Activated CD8-positive, alpha-beta T cell treated with anti-CD3 and anti-CD28 coated beads, Interleukin-2, amount 10 ng/mL, durations not matched to agents 7 days and 5 days (primary cell): Measurements from ENCODE around the gene GRIN3A. TPM values are rescaled to one million over a fixed set of nuclear protein-coding genes. Genes with fewer than 3 reads are reported as not detected.

Source experiments
- ATAC-seq: fragments of 150-1000 bp; cut with Tn5 transposase; one replicate; pipeline ENCODE4 v1.10.0; 2021; ENCODE audit warnings: moderate library complexity
- CTCF ChIA-PET: fragments of 350-600 bp; sonication (Branson Sonifier 250); formaldehyde crosslinking; loops from one replicate; lab custom pipeline; 2021; ENCODE audit warnings: antibody characterized with exemption; lab: Charles Lee
- POLR2A ChIA-PET: fragments of 350-600 bp; sonication (Branson Sonifier 250); formaldehyde crosslinking; loops from one replicate; lab custom pipeline; 2021; ENCODE audit warnings: antibody characterized with exemption; lab: Charles Lee
- DNase-seq: peaks from one replicate; pipeline ENCODE4 v3.0.0-alpha.2; 2020
- H3K27ac Mint-ChIP-seq: one replicate; pipeline ENCODE4 v1.8.0; 2021; ENCODE audit warnings: mild to moderate bottlenecking, mixed read lengths
- H3K27me3 Mint-ChIP-seq: one replicate; pipeline ENCODE4 v1.8.0; 2021; ENCODE audit warnings: low read depth, mixed read lengths
- H3K36me3 Mint-ChIP-seq: one replicate; pipeline ENCODE4 v1.8.0; 2021; ENCODE audit warnings: low read depth, mixed read lengths
- H3K4me1 Mint-ChIP-seq: one replicate; pipeline ENCODE4 v1.8.0; 2021; ENCODE audit warnings: low read depth, mixed read lengths
- H3K4me3 Mint-ChIP-seq: one replicate; pipeline ENCODE4 v1.8.0; 2021; ENCODE audit warnings: mild to moderate bottlenecking, mixed read lengths
- H3K9me3 Mint-ChIP-seq: one replicate; pipeline ENCODE4 v1.8.0; 2022; ENCODE audit warnings: mixed read lengths; ENCODE audit not compliant: insufficient read depth
- total RNA-seq, 2 experiments: library from RNA; stranded (reverse); gene quantifications; one replicate each; pipeline ENCODE4 v1.2.3, GENCODE V29; 2021

GRIN3A gene
- total RNA-seq, 2 experiments from 2014 or later, result not detected

DNA sequence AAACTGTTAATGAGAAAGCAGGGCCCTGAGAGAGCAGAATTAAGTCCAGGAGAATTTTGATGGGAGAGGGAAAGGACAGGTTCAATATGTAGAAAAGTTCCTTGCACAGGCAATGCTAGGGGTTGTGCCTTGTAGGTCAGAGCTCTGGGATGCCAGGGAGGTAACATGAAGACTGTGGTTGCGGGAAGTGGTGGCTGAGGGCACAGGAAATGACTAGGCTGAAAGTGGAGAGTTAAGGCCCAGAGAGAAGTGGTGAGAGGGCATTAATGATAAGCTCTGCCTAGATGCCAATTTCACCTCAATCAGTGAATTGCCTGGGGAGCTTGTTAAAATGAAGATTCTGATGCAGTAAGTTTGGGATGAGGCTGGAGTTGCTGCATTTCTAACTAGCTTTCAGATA, 112.2 kb downstream of the GRIN3A start:
- no peaks in the 10 kb centered on the region for H3K9me3 Mint-ChIP-seq
- no peak overlapping the region for H3K4me3 Mint-ChIP-seq
- no peaks in the 10 kb centered on the region for H3K27me3 Mint-ChIP-seq
- H3K27ac Mint-ChIP-seq, result no peak overlapping the region
- ATAC-seq (no peak), DNase-seq (peak; percentile 21)
- peaks cover 7% of the 10 kb centered on the region for H3K4me1 Mint-ChIP-seq
- POLR2A ChIA-PET, result no interaction called here
- CTCF ChIA-PET, result no interaction called here
- no peaks in the 10 kb centered on the region for H3K36me3 Mint-ChIP-seq

DNA sequence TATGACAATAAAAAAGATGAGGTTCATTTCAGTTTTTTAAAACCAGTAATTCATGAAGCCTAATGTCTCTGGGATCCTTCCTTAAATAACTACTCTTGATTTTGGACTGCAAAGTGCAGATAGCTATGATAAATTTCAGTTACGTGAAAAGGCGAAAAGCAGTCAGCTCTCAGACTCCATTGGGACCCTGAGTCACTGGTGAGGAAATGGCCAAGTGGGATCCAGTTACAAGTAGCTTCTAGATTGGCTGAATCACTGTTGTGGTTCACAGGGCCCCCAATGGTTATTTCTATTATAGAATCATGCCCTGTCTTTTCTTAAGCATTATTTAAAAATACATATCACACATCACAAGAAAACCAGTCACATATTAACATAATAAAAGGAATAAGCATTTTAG, 112.6 kb downstream of the GRIN3A start:
- H3K9me3 Mint-ChIP-seq, result no peaks in the 10 kb centered on the region
- no peak overlapping the region for H3K27ac Mint-ChIP-seq
- peaks cover 7% of the 10 kb centered on the region for H3K4me1 Mint-ChIP-seq
- DNase-seq, result no peak
- no peak for ATAC-seq
- H3K4me3 Mint-ChIP-seq, result no peak overlapping the region
- ChIA-PET POLR2A (no interaction called here), CTCF (no interaction called here)
- no peaks in the 10 kb centered on the region for H3K36me3 Mint-ChIP-seq
- no peaks in the 10 kb centered on the region for H3K27me3 Mint-ChIP-seq

DNA sequence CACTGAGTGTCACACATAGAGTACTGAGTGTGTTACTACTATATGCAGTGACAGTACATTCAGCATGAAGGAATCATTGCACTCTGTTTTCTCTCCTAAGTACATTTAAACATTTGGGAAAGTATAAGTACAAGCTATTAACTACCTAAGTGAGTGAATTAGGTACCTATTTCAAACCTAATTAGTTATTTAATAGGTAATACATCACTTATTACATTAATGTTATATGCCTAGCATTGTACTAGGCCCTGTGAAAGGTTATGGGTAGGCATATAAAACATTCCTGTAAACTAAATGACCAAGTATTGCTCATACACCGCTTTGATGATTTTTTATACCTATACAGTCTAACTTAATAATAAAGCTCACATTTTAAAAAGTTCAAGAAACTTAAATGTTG, 118.0 kb downstream of the GRIN3A start:
- ChIA-PET CTCF (no interaction called here), POLR2A (no interaction called here)
- H3K36me3 Mint-ChIP-seq, result no peaks in the 10 kb centered on the region
- H3K4me1 Mint-ChIP-seq, result no peaks in the 10 kb centered on the region
- ATAC-seq (no peak), DNase-seq (no peak)
- no peaks in the 10 kb centered on the region for H3K9me3 Mint-ChIP-seq
- H3K4me3 Mint-ChIP-seq, result no peak overlapping the region
- H3K27ac Mint-ChIP-seq, result no peak overlapping the region
- H3K27me3 Mint-ChIP-seq, result no peaks in the 10 kb centered on the region

DNA sequence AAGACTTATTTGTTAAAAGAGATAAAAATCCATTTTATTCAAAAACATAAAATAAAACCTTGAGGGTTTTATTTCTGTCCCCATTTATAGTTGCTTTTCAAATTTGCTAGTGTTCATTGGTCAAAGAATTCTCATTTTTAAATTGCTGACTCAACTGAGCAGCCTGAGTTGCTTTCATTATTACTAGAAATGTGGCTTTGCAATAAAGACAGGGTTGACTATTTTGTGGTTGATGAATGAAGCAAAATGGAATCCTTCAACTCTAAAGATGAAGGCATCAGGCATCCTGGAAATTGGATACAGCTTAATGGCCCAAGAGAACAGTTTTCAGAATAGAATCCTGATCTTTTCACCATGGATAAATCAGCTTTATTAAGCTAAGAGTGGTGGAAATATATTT, 119.7 kb downstream of the GRIN3A start:
- no peak for DNase-seq
- Mint-ChIP-seq H3K27ac (no peak overlapping the region), H3K4me3 (no peak overlapping the region), H3K27me3 (no peaks in the 10 kb centered on the region), H3K4me1 (no peaks in the 10 kb centered on the region), H3K9me3 (no peaks in the 10 kb centered on the region), H3K36me3 (no peaks in the 10 kb centered on the region)
- no peak for ATAC-seq
- POLR2A ChIA-PET, result no interaction called here
- CTCF ChIA-PET, result no interaction called here

DNA sequence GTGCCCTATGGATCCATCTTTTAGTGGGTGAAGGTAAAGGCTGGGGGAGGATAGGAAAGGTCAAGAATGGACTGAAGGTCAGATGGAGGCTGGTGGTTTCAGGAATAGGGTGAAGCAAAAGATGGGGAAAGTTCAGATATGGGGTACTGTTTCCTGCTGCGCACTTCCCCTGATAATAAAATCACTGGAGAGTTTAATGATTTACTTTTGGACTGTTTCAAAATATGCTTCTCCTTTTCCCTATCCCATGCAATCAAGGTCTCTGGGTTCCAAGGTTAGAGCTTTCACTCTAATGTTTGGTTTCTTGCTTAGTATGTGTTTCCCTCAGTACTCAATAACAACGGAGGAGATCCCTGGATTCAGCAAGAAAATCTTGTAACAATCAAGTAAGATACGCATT, 132.9 kb downstream of the GRIN3A start:
- no peak for ATAC-seq

DNA sequence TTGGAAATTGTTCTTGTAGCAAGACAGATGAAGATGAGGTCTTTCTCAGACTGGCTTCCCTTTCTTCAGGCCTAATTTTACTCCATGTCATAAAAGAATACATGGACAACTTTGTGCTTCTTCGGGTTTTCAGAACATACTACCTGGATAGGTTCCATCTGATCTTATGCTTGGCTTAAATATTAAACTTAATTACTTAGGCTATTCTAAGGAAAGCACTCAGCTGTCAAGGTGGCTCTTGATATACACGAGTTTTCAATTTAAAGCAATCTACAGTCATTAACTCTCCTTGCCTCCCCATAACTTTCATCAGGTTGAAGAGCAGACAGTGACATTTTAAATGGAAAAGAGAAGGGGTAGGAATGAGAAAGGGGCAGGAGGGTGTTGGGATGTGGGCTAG, 134.2 kb downstream of the GRIN3A start:
- H3K4me1 Mint-ChIP-seq, result no peaks in the 10 kb centered on the region
- POLR2A ChIA-PET, result no interaction called here
- ATAC-seq, result no peak
- no peak overlapping the region for H3K27ac Mint-ChIP-seq
- CTCF ChIA-PET, result no interaction called here
- no peak for DNase-seq
- H3K9me3 Mint-ChIP-seq, result no peaks in the 10 kb centered on the region
- peaks cover 4% of the 10 kb centered on the region for H3K27me3 Mint-ChIP-seq
- H3K36me3 Mint-ChIP-seq, result no peaks in the 10 kb centered on the region
- H3K4me3 Mint-ChIP-seq, result no peak overlapping the region

More for the DNA sequence above, 132.9 kb downstream of the GRIN3A start:
- Mint-ChIP-seq H3K27ac (no peak overlapping the region), H3K27me3 (peaks cover under 1% of the 10 kb centered on the region), H3K36me3 (no peaks in the 10 kb centered on the region), H3K4me1 (no peaks in the 10 kb centered on the region), H3K4me3 (no peak overlapping the region), H3K9me3 (no peaks in the 10 kb centered on the region)
- ChIA-PET POLR2A (no interaction called here), CTCF (no interaction called here)
- DNase-seq, result no peak

DNA sequence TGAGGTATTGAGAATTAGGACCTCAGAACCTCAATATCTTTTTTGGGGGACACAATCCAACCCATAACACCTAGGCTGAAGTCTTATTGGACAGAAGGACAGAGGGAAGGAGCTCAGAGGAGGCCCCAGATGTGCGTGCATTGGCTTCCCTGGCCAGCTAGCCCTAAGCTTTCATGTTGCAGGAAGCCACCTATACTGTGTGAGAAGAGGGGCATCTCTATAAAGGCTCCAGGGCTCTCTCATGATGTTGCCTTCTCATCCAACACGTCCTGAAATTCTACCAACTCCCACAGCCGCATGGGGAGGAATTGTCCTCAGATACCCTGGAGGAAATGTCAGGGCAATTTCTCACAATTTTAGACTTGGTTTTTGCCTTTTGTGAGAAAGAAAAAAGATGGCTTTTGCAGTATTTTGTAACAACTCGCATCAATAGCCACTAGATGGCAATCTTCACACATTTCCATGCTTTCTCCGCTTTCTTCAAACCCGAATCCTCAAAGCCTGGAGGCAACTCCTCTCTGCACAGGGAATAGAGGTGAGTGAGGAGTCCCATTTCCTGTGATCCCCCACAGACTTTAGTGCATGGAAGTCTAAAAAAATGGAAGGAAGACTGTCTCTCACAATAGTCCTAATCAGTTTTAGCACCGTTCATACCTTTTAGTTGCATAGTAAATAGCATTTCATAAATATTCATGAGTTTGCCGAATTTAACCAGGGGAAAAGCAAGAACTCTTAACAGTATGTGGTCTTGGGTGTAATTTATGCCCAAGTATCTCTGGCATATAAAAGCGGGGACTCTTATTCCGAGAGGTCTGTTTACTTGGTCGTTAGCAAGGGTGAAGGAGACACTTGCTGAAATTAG, 136.3 kb downstream of the GRIN3A start:
- ChIA-PET CTCF (interaction anchor here (0.8 to 1.4 kb wide), 3 partner anchors 9 to 11 kb away, joined by 4 to 7 read pairs (median 4); no protein-coding TSS in a partner anchor), POLR2A (no interaction called here)
- DNase-seq (no peak), ATAC-seq (no peak)
- H3K27me3 Mint-ChIP-seq, result peaks cover 4% of the 10 kb centered on the region
- H3K4me1 Mint-ChIP-seq, result no peaks in the 10 kb centered on the region
- H3K36me3 Mint-ChIP-seq, result no peaks in the 10 kb centered on the region
- no peak overlapping the region for H3K4me3 Mint-ChIP-seq
- no peak overlapping the region for H3K27ac Mint-ChIP-seq
- H3K9me3 Mint-ChIP-seq, result no peaks in the 10 kb centered on the region

DNA sequence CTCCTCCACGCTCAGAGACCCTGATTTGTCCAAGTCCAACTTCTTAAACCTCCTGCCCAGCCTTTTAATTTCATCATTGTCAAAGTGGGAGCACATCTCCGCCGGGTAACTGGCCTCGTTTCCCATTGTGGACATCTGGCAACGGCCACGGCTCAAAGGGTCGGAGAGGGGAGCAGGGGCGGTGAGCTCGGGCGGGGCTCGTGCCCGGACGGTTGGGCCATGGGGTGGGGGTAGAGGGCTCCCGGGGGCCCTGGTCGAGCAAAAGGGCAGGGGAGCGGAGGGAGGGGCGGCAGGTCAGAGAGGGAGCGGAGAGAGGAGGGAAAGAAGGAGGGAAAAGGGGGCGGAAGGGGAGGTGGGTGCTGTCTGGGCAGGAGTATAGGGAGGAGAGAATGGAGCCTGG, 143.7 kb downstream of the GRIN3A start, which contains the start of gene PPP3R2:
Gene PPP3R2 (minus strand): TSS at position 174 of the 400 bp plus-strand sequence. CDS start 48 bp downstream, at position 126.
- Mint-ChIP-seq H3K9me3 (no peaks in the 10 kb centered on the region), H3K27ac (no peak within 1 kb of the TSS), H3K4me1 (no peaks in the 10 kb centered on the region), H3K36me3 (no peaks in the 10 kb centered on the region), H3K4me3 (no peak within 1 kb of the TSS), H3K27me3 (peaks cover 5% of the 10 kb centered on the region)
- POLR2A ChIA-PET, result no interaction called here
- no peak for ATAC-seq
- CTCF ChIA-PET, result no interaction called here
- no peak for DNase-seq

DNA sequence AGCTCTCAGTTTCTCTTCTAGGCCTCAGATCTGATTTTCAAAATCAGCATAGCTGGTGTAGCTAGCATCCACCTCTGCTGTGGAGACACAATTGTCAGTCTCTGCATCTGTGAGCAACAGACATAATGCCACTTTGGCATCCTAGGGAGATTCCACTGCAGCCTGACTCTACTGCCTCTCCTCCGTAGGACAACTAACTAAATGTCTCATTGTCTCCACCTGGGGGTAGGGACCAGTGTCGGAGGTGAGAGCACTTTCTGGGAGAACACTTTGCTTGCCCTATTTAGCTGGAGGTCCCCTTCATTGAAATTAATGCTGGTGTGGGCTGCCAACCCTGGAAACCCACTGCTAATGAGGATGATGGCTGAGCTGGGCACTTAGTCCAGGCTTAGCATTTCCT, 145.1 kb downstream of the GRIN3A start:
- H3K27me3 Mint-ChIP-seq, result peaks cover 5% of the 10 kb centered on the region
- ChIA-PET POLR2A (no interaction called here), CTCF (interaction anchor here (1.0 kb wide), 1 partner anchor 8 kb away, joined by 4 read pairs; no protein-coding TSS in a partner anchor)
- DNase-seq (no peak), ATAC-seq (no peak)
- H3K4me3 Mint-ChIP-seq, result no peak overlapping the region
- no peaks in the 10 kb centered on the region for H3K4me1 Mint-ChIP-seq
- H3K36me3 Mint-ChIP-seq, result no peaks in the 10 kb centered on the region
- H3K27ac Mint-ChIP-seq, result no peak overlapping the region
- H3K9me3 Mint-ChIP-seq, result no peaks in the 10 kb centered on the region

DNA sequence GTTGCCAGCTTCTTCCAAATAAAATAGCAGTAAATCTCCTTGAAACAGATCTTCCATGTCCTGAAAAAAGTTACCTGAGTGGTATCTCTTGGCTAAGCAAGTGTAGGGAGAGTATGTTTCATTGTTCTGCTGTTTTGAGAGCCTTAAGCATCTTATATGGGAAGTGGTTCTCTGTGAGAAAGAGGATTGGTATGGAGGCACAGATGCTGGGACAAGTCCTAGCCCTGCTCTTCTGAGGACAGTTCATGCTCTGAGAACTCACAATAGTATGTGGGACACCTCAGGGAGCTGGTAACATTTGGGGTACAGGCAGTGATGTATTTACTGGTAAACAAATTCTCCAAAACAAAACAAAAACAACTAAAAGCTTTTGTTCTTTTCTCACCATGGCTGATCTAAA, 145.7 kb downstream of the GRIN3A start:
- Mint-ChIP-seq H3K9me3 (no peaks in the 10 kb centered on the region), H3K4me1 (no peaks in the 10 kb centered on the region), H3K27ac (no peak overlapping the region), H3K27me3 (peaks cover 5% of the 10 kb centered on the region), H3K4me3 (no peak overlapping the region), H3K36me3 (no peaks in the 10 kb centered on the region)
- DNase-seq (no peak), ATAC-seq (no peak)
- POLR2A ChIA-PET, result no interaction called here
- CTCF ChIA-PET, result interaction anchor here (1.0 kb wide), 2 partner anchors 9 kb away, joined by 4 read pairs; no protein-coding TSS in a partner anchor

DNA sequence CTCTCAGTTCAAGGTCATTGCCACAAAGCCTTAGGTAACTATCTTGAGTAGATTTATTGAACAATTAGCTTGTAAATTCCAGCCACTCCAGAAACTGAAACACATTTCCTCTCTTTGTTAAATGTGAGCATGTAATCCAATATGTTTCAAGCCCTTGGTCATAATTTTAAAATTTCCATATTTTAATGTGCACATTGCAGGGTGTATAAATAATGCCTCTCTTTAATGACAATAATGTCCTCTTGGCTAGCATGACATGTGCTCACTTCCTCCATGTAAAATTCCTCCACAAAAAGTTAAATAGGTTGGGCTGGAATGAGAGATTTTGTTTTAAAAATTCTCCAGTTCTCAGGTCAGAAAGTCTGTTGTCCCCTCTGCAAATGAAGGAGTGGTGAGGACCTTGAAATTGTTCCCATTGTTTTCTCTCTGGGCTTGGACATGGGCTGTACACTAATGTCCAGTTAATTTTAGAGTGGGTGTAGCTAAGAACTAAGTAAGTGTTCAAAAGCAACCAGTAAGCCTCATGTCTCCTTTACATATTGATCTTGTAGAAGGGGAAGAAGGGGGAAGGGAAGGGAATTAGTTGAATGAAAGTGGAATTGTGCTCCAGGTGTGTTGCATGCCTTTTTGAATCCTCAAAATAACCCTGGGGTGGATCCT, 146.5 kb downstream of the GRIN3A start:
- H3K36me3 Mint-ChIP-seq, result no peaks in the 10 kb centered on the region
- peaks cover 5% of the 10 kb centered on the region for H3K27me3 Mint-ChIP-seq
- DNase-seq (no peak), ATAC-seq (no peak)
- POLR2A ChIA-PET, result no interaction called here
- H3K4me3 Mint-ChIP-seq, result no peak overlapping the region
- H3K4me1 Mint-ChIP-seq, result peaks cover under 1% of the 10 kb centered on the region
- CTCF ChIA-PET, result interaction anchor here (1.0 to 1.5 kb wide), 2 partner anchors 9 kb away, joined by 4 to 7 read pairs; no protein-coding TSS in a partner anchor
- no peaks in the 10 kb centered on the region for H3K9me3 Mint-ChIP-seq
- no peak overlapping the region for H3K27ac Mint-ChIP-seq

DNA sequence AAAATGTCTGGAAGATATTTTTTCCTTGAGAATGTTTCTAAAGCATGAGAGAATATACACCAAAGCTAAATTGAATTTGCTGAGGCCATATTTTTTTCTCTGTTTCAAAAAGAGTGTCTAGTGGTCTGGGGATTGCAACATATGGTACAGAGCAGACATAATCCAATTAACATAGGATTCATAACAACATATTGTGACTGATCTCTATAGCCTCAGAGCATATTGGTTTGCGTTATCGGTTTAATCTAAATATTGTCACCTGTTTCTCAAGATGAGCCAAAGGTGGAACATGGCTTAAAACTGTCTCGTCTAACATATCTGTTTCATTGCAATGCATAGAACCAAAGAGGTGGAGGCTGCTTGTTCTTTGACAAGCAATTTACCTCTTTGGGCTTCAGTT, 147.5 kb downstream of the GRIN3A start:
- ChIA-PET POLR2A (no interaction called here), CTCF (interaction anchor here (1.5 kb wide), 1 partner anchor 10 kb away, joined by 7 read pairs; no protein-coding TSS in a partner anchor)
- no peak for DNase-seq
- Mint-ChIP-seq H3K4me3 (no peak overlapping the region), H3K27ac (no peak overlapping the region), H3K27me3 (peaks cover 3% of the 10 kb centered on the region), H3K36me3 (no peaks in the 10 kb centered on the region), H3K4me1 (peaks cover 5% of the 10 kb centered on the region), H3K9me3 (no peaks in the 10 kb centered on the region)
- ATAC-seq, result no peak
